Measurements from ENCODE around the gene CCNB1IP1.

CCNB1IP1 gene

DNA sequence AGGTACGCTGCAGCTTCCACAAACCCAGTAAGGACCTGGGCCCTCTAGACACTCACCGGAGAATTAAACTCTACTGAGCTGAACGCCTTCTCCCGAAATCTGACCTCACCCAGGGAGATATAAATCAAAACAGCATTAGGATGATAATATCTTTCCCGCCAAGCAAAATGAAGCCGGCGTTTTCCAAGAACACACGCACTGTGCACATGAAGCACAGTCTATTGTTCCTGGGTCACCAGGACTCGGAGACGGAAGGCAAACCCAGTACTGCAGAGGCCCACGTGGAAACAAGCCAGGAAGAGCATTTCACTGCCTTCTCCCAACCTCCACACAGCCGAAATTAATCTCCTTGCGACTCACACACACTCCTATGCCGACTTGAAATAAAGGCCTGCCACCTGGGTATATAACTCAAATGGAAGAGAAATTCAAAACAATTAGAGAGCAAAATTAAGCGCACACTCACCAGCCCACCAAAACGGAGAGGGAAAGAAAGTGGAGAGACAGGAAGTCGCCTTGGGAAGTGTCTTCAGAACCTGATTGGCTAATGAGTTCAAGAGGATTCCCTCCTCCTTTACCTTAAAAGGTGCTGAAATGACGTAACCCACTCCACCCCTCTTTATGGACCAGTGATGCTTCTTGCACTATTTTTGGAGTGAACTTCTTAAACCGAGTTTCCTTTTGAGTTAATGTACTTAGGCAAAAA is at the start of gene CCNB1IP1:
Gene CCNB1IP1 (minus strand): TSS at position 492 of the 706 bp plus-strand sequence. CDS start 16,756 bp downstream, outside the sequence.
- H3K4me3 ChIP-seq, result peak within 1 kb of the TSS; percentile 96
- no peak for TF ChIP-seq EZH2 (IDR thresholded peaks at IDR 0.05)
- no peak for TF ChIP-seq FOXP2 (optimal IDR thresholded peaks at IDR 0.05; ENCODE audit: control extremely low read depth, extremely low read length, insufficient read depth)
- peak; percentile 96 for TF ChIP-seq POLR2AphosphoS5 (IDR thresholded peaks at IDR 0.05; ENCODE audit: borderline replicate concordance, low read depth, low read length)
- no peaks in the 10 kb centered on the region for H3K9me3 ChIP-seq (ENCODE audit: low read depth, low read length)
- peak within 1 kb of the TSS; percentile 95 for H3K9ac ChIP-seq (ENCODE audit: insufficient read length)
- peak within 1 kb of the TSS; percentile 88 for H3K27ac ChIP-seq
- peak; percentile 89 for DNase-seq (ENCODE audit: low read depth, low spot score)
- H3K36me3 ChIP-seq (ENCODE audit: insufficient read depth, low read length), result peaks cover 26% of the 10 kb centered on the region

- no peaks in the 10 kb centered on the region; the same call in 1 of the 2 replicates for H3K36me3 ChIP-seq (ENCODE audit: insufficient read depth, low read length)
- DNase-seq (ENCODE audit: low read depth, low spot score), result no peak
- TF ChIP-seq EZH2 (IDR thresholded peaks at IDR 0.05) (no peak), FOXP2 (optimal IDR thresholded peaks at IDR 0.05; ENCODE audit: control extremely low read depth, extremely low read length, insufficient read depth) (no peak), POLR2AphosphoS5 (IDR thresholded peaks at IDR 0.05; ENCODE audit: borderline replicate concordance, low read depth, low read length) (no peak)
- no peaks in the 10 kb centered on the region for H3K9me3 ChIP-seq (ENCODE audit: low read depth, low read length)
- H3K9ac ChIP-seq (ENCODE audit: insufficient read length), result no peak overlapping the region
- H3K27ac ChIP-seq, result no peak overlapping the region
- H3K4me3 ChIP-seq, result no peak overlapping the region
These were observed 49.4 kb upstream of the CCNB1IP1 start for GRCh38 chr14:20382526-20382925.

GRCh38 chr14:20381341-20381740 is 48.3 kb upstream of the CCNB1IP1 start:
- Histone ChIP-seq H3K9ac (ENCODE audit: insufficient read length) (no peak overlapping the region), H3K36me3 (ENCODE audit: insufficient read depth, low read length) (no peaks in the 10 kb centered on the region; the same call in 1 of the 2 replicates)
- TF ChIP-seq EZH2 (IDR thresholded peaks at IDR 0.05) (no peak), FOXP2 (optimal IDR thresholded peaks at IDR 0.05; ENCODE audit: control extremely low read depth, extremely low read length, insufficient read depth) (no peak), POLR2AphosphoS5 (IDR thresholded peaks at IDR 0.05; ENCODE audit: borderline replicate concordance, low read depth, low read length) (no peak)

GRCh38 chr14:20380681-20381080 is 47.6 kb upstream of the CCNB1IP1 start:
- no peak for DNase-seq (ENCODE audit: low read depth, low spot score)
- no peak for TF ChIP-seq FOXP2 (optimal IDR thresholded peaks at IDR 0.05; ENCODE audit: control extremely low read depth, extremely low read length, insufficient read depth)
- no peak for TF ChIP-seq EZH2 (IDR thresholded peaks at IDR 0.05)
- TF ChIP-seq POLR2AphosphoS5 (IDR thresholded peaks at IDR 0.05; ENCODE audit: borderline replicate concordance, low read depth, low read length), result no peak
- H3K9me3 ChIP-seq (ENCODE audit: low read depth, low read length), result no peaks in the 10 kb centered on the region
- H3K27ac ChIP-seq, result no peak overlapping the region
- no peak overlapping the region for H3K9ac ChIP-seq (ENCODE audit: insufficient read length)
- no peak overlapping the region for H3K4me3 ChIP-seq
- H3K36me3 ChIP-seq (ENCODE audit: insufficient read depth, low read length), result no peaks in the 10 kb centered on the region; the same call in 1 of the 2 replicates

More at GRCh38 chr14:20381341-20381740, 48.3 kb upstream of the CCNB1IP1 start:
- no peak overlapping the region for H3K27ac ChIP-seq
- no peak for DNase-seq (ENCODE audit: low read depth, low spot score)
- H3K9me3 ChIP-seq (ENCODE audit: low read depth, low read length), result no peaks in the 10 kb centered on the region
- H3K4me3 ChIP-seq, result no peak overlapping the region

DNA sequence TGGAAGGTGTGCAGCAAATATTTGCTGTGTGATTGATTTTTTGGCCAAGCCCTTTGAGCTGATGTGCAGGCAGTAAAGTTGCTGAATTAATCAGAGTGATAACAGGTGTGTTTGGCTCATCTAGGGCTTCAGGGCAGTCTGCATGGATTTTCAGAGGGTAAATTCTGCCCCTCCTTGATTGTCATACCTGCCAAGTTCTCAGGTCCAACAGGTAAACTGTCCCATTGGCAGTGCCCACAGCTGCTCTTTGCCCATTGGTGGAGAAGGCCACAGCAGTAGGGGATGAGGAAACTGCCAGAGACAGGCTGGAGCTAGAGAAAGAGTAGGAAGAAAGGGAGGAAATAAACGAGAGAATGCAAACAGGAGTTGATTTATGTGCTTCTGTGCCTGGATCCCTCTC is 46.7 kb upstream of the CCNB1IP1 start:
- Histone ChIP-seq H3K9me3 (ENCODE audit: low read depth, low read length) (no peaks in the 10 kb centered on the region), H3K27ac (no peak overlapping the region), H3K9ac (ENCODE audit: insufficient read length) (no peak overlapping the region), H3K4me3 (no peak overlapping the region), H3K36me3 (ENCODE audit: insufficient read depth, low read length) (no peaks in the 10 kb centered on the region; the same call in 1 of the 2 replicates)
- DNase-seq (ENCODE audit: low read depth, low spot score), result no peak
- TF ChIP-seq POLR2AphosphoS5 (IDR thresholded peaks at IDR 0.05; ENCODE audit: borderline replicate concordance, low read depth, low read length) (no peak), EZH2 (IDR thresholded peaks at IDR 0.05) (no peak), FOXP2 (optimal IDR thresholded peaks at IDR 0.05; ENCODE audit: control extremely low read depth, extremely low read length, insufficient read depth) (no peak)

- TF ChIP-seq FOXP2 (optimal IDR thresholded peaks at IDR 0.05; ENCODE audit: control extremely low read depth, extremely low read length, insufficient read depth) (no peak), POLR2AphosphoS5 (IDR thresholded peaks at IDR 0.05; ENCODE audit: borderline replicate concordance, low read depth, low read length) (no peak), EZH2 (IDR thresholded peaks at IDR 0.05) (no peak)
- DNase-seq (ENCODE audit: low read depth, low spot score), result no peak
- no peak overlapping the region for H3K9ac ChIP-seq (ENCODE audit: insufficient read length)
- H3K36me3 ChIP-seq (ENCODE audit: insufficient read depth, low read length), result peaks cover 3% of the 10 kb centered on the region; the same call in 1 of the 2 replicates
- no peak overlapping the region for H3K4me3 ChIP-seq
- H3K9me3 ChIP-seq (ENCODE audit: low read depth, low read length), result no peaks in the 10 kb centered on the region
- H3K27ac ChIP-seq, result no peak overlapping the region
These were observed 44.1 kb upstream of the CCNB1IP1 start for GRCh38 chr14:20377171-20377570.

DNA sequence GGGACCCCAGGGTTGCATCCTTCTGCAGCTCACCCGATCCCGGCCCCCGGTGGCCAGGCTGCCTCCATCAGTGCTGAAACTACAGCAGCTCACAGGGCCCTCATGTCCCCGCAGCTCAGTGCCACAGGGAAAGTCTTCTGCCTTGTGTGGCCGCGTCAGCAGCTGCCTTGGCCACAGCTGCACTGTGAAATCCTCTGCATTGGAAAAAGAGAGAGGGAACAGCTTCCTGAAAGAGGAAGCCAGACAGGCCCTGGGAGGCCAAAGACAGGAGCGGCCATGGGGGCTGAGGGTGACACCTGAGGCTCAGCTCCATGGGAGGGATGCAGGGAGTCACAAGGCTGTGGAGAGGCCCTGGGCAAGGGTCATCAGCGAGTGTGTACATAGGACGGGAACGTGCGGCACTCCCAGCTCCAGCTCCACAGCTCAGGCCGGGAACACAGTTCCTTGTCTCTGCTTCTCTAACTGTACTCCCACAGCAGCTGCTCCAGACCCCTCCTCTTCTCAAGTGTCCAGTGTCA is 43.1 kb upstream of the CCNB1IP1 start:
- Histone ChIP-seq H3K27ac (no peak overlapping the region), H3K9me3 (ENCODE audit: low read depth, low read length) (no peaks in the 10 kb centered on the region), H3K36me3 (ENCODE audit: insufficient read depth, low read length) (peaks cover 4% of the 10 kb centered on the region; the same call in 1 of the 2 replicates), H3K4me3 (no peak overlapping the region), H3K9ac (ENCODE audit: insufficient read length) (no peak overlapping the region)
- no peak for TF ChIP-seq FOXP2 (optimal IDR thresholded peaks at IDR 0.05; ENCODE audit: control extremely low read depth, extremely low read length, insufficient read depth)
- TF ChIP-seq EZH2 (IDR thresholded peaks at IDR 0.05), result no peak
- no peak for TF ChIP-seq POLR2AphosphoS5 (IDR thresholded peaks at IDR 0.05; ENCODE audit: borderline replicate concordance, low read depth, low read length)
- DNase-seq (ENCODE audit: low read depth, low spot score), result no peak

GRCh38 chr14:20375471-20375870 is 42.4 kb upstream of the CCNB1IP1 start:
- H3K9me3 ChIP-seq (ENCODE audit: low read depth, low read length), result no peaks in the 10 kb centered on the region
- no peak for DNase-seq (ENCODE audit: low read depth, low spot score)
- TF ChIP-seq FOXP2 (optimal IDR thresholded peaks at IDR 0.05; ENCODE audit: control extremely low read depth, extremely low read length, insufficient read depth) (no peak), POLR2AphosphoS5 (IDR thresholded peaks at IDR 0.05; ENCODE audit: borderline replicate concordance, low read depth, low read length) (no peak), EZH2 (IDR thresholded peaks at IDR 0.05) (no peak)
- H3K4me3 ChIP-seq, result no peak overlapping the region
- H3K9ac ChIP-seq (ENCODE audit: insufficient read length), result no peak overlapping the region
- H3K27ac ChIP-seq, result no peak overlapping the region
- H3K36me3 ChIP-seq (ENCODE audit: insufficient read depth, low read length), result peaks cover 9% of the 10 kb centered on the region
